Glutamatergic neuron (in vitro differentiated cells): Measurements from ENCODE around the gene TAF11L6. TPM values are rescaled to one million over a fixed set of nuclear protein-coding genes. Genes with fewer than 3 reads are reported as not detected.

Experiments
- total RNA-seq: library from RNA; stranded (reverse); fragmentation: NEBNext Ultra II Directional; extraction: Animal tissue kit (Norgen Biotek cat#: 25700); gene quantifications from one replicate; pipeline ENCODE4 v1.2.1, GENCODE V29; 2021; ENCODE audit not compliant: unreplicated experiment

TAF11L6 gene
- total RNA-seq, 1 donor from 2014 or later: not detected

Other genes starting within 250 kb of the TAF11L6 start
- gene TAF11L2, start 30.4 kb upstream of the TAF11L6 start, total RNA-seq: not detected
- gene TAF11L3, start 10.3 kb upstream of the TAF11L6 start, total RNA-seq: not detected
- gene TAF11L4, start 6.9 kb upstream of the TAF11L6 start, total RNA-seq: not detected
- gene TAF11L5, start 3.4 kb upstream of the TAF11L6 start, total RNA-seq: 0.83 TPM
- gene TAF11L7, start 57.1 kb downstream of the TAF11L6 start, total RNA-seq: 0.83 TPM
- gene TAF11L8, start 62.3 kb downstream of the TAF11L6 start, total RNA-seq: not detected
- 0.83 TPM for gene TAF11L9, start 65.7 kb downstream of the TAF11L6 start, total RNA-seq
- gene TAF11L10, start 69.2 kb downstream of the TAF11L6 start, total RNA-seq: 0.83 TPM
- 3.7 TPM for gene TAF11L11, start 75.5 kb downstream of the TAF11L6 start, total RNA-seq
- gene TAF11L12, start 81.7 kb downstream of the TAF11L6 start, total RNA-seq: 2.4 TPM
- 1.3 TPM for gene TAF11L13, start 103.4 kb downstream of the TAF11L6 start, total RNA-seq
- not detected for gene TAF11L14, start 105.8 kb downstream of the TAF11L6 start, total RNA-seq